Upper lobe of left lung (tissue), 4 donors: ENCODE results near the gene PGM5.

Experiments
- EP300 ChIP-seq, 4 donors: sonication (generic); formaldehyde crosslinking; IDR thresholded peaks; one replicate each; pipeline ENCODE4 v1.5.1; 2017; ENCODE audit warnings: antibody characterized with exemption in 4 of 4, control low read depth in 2 of 4
- TF ChIP-seq, protein P1 (sequence below), 6 experiments: fragments of 450-650 bp in 4 of 6; fragments of 200-600 bp in 2 of 6; sonication (generic) in 2 of 6; IDR thresholded peaks; one replicate each; pipeline ENCODE4 v1.5.1; 2016 to 2019; ENCODE audit warnings: antibody characterized with exemption in 6 of 6

DNA sequence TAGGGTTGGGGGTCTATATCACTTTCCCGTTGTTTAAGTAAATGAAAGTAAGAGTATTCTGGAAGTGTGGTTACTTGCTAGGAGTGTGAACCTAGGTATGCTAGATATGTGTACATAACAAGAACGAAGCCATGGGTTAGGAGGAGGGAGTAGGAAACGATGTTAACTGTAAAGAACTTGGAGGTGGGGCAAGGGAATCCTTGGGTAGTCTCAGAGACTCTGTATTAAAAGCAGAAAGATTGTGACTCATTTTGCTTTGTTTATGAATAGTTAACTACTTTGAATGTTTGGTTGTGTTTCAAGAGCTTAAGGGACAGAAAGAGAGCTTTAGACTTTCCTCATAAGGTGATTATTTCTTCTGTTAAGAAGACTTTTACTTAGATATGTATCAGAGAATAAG, 124.4 kb downstream of the PGM5 start:
- TF ChIP-seq, protein P1, sequence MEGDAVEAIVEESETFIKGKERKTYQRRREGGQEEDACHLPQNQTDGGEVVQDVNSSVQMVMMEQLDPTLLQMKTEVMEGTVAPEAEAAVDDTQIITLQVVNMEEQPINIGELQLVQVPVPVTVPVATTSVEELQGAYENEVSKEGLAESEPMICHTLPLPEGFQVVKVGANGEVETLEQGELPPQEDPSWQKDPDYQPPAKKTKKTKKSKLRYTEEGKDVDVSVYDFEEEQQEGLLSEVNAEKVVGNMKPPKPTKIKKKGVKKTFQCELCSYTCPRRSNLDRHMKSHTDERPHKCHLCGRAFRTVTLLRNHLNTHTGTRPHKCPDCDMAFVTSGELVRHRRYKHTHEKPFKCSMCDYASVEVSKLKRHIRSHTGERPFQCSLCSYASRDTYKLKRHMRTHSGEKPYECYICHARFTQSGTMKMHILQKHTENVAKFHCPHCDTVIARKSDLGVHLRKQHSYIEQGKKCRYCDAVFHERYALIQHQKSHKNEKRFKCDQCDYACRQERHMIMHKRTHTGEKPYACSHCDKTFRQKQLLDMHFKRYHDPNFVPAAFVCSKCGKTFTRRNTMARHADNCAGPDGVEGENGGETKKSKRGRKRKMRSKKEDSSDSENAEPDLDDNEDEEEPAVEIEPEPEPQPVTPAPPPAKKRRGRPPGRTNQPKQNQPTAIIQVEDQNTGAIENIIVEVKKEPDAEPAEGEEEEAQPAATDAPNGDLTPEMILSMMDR (IDR thresholded peaks at IDR 0.05), result no peak
- no peak for TF ChIP-seq EP300 (IDR thresholded peaks at IDR 0.05)
